OCI-LY7 (cell line): ENCODE results near the gene PXDC1. TPM values are rescaled to one million over a fixed set of nuclear protein-coding genes. Genes with fewer than 3 reads are reported as not detected.

Experiments used
- BruUV-seq: library from RNA; stranded (reverse); fragments of 400-500 nt; replicated peaks from 2 replicates; lab custom pipeline; 2021; lab: Mats Ljungman, UMichigan
- CTCF ChIA-PET: fragments of 300-600 bp; sonication (Branson Sonifier 250); formaldehyde crosslinking; loops from one replicate; lab custom pipeline; 2022; ENCODE audit warnings: antibody characterized with exemption; ENCODE audit not compliant: unreplicated experiment; lab: Charles Lee
- POLR2A ChIA-PET: fragments of 300-600 bp; sonication (Branson Sonifier 250); formaldehyde crosslinking; loops from one replicate; lab custom pipeline; 2022; ENCODE audit warnings: antibody characterized with exemption; lab: Charles Lee
- DNase-seq: peaks from one replicate; pipeline ENCODE4 v3.0.0-alpha.2; 2015; ENCODE audit warnings: low spot score
- H2AFZ ChIP-seq: fragments of 200-600 bp; sonication (generic), shearing (Covaris generic); 2 replicates; pipeline ENCODE4 v1.6.1; 2014; ENCODE audit warnings: mild to moderate bottlenecking, antibody characterized with exemption, low read length, moderate library complexity
- H3K27ac ChIP-seq: fragments of 200-600 bp; sonication (generic); 2 replicates; pipeline ENCODE4 v1.5.1; 2014; ENCODE audit warnings: mixed run types, low read depth, mild to moderate bottlenecking, moderate library complexity, low read length, inconsistent platforms; ENCODE audit not compliant: poor library complexity, severe bottlenecking
- H3K36me3 ChIP-seq: fragments of 200-600 bp; sonication (generic); 2 replicates; pipeline ENCODE4 v1.6.1; 2014; ENCODE audit warnings: mild to moderate bottlenecking, antibody characterized with exemption, low read length, moderate library complexity, mixed read lengths; ENCODE audit not compliant: insufficient read depth
- H3K4me1 ChIP-seq: fragments of 200-600 bp; sonication (generic); 2 replicates; pipeline ENCODE4 v1.5.1; 2014; ENCODE audit warnings: mild to moderate bottlenecking, low read length; ENCODE audit not compliant: insufficient read depth, poor library complexity, severe bottlenecking
- H3K4me2 ChIP-seq: fragments of 200-600 bp; sonication (generic); 2 replicates; pipeline ENCODE4 v1.6.1; 2014; ENCODE audit warnings: mild to moderate bottlenecking, low read length
- H3K4me3 ChIP-seq: fragments of 200-600 bp; sonication (generic); 2 replicates; pipeline ENCODE4 v1.5.1; 2014; ENCODE audit warnings: mild to moderate bottlenecking, low read depth, low read length; ENCODE audit not compliant: poor library complexity, severe bottlenecking
- H3K79me2 ChIP-seq: fragments of 200-600 bp; sonication (generic); 2 replicates; pipeline ENCODE4 v1.6.1; 2016; ENCODE audit warnings: low read depth, mild to moderate bottlenecking, low read length, moderate library complexity, mixed read lengths; ENCODE audit not compliant: insufficient read depth
- H3K9me2 ChIP-seq: fragments of 200-600 bp; sonication (generic); 2 replicates; pipeline ENCODE4 v1.6.1; 2016; ENCODE audit warnings: mild to moderate bottlenecking, low read length, mixed read lengths; ENCODE audit not compliant: insufficient read depth
- H3K9me3 ChIP-seq: fragments of 200-600 bp; sonication (generic); 2 replicates; pipeline ENCODE4 v1.6.1; 2014; ENCODE audit warnings: mild to moderate bottlenecking, mixed run types, low read length, mixed read lengths
- H4K20me1 ChIP-seq: fragments of 200-600 bp; sonication (generic); 2 replicates; pipeline ENCODE4 v1.6.1; 2014; ENCODE audit warnings: mild to moderate bottlenecking, antibody characterized with exemption, low read length, moderate library complexity, mixed read lengths; ENCODE audit not compliant: insufficient read depth
- EZH2phosphoT487 ChIP-seq: fragments of 200-600 bp; sonication (generic); IDR thresholded peaks from 2 replicates; pipeline ENCODE4 v1.6.1; 2018; ENCODE audit warnings: low read depth, borderline replicate concordance, mild to moderate bottlenecking, mixed run types, antibody characterized with exemption, low read length, moderate library complexity, mixed read lengths
- intact Hi-C: fragments of 100-400 bp; cut with micrococcal nuclease; formaldehyde crosslinking; loops from one replicate; pipeline ENCODE4 v1.10.0; 2022; ENCODE audit not compliant: unreplicated experiment
- total RNA-seq, 2 experiments: library from RNA; depleted of rRNA in 1 of 2; stranded (reverse); fragments of >200 nt in 1 of 2; shearing (Covaris generic) in 1 of 2; gene quantifications; 2 replicates each; pipeline ENCODE4 v1.2.3, GENCODE V29; 2014 to 2022
- TF ChIP-seq, protein P1 (sequence below): fragments of 200-600 bp; sonication (generic); conservative IDR thresholded peaks from 2 replicates; pipeline ENCODE4 v1.5.1; 2014; ENCODE audit warnings: mild to moderate bottlenecking, antibody characterized with exemption, low read length, moderate library complexity, mixed read lengths

PXDC1 gene
- total RNA-seq, 2 experiments from 2014 or later: not detected

DNA sequence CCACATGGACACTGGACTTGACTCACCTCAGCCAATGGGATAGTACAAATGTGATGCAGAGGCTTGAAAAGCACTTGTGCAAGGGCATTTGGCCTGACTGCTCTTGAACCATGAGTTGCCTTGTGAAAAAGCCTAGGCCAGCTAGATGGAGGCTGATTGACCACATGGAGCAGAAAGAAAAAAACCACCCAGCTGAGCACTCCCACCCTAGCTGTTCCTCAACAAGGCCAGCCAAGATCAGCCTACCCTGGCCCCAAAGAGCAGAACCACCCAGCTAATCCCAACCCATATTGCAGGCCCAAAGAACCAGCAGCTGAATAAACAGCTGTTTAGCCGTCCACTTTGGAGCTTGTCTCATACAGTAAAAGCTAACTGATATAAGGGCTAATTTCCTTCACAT, 36.7 kb downstream of the PXDC1 start:
- DNase-seq: no peak
- no peak overlapping the region for H3K4me2 ChIP-seq
- H3K79me2 ChIP-seq: no peaks in the 10 kb centered on the region
- no peak overlapping the region for H2AFZ ChIP-seq
- H3K9me3 ChIP-seq: no peaks in the 10 kb centered on the region
- TF ChIP-seq EZH2phosphoT487: no peak
- TF ChIP-seq, protein P1, sequence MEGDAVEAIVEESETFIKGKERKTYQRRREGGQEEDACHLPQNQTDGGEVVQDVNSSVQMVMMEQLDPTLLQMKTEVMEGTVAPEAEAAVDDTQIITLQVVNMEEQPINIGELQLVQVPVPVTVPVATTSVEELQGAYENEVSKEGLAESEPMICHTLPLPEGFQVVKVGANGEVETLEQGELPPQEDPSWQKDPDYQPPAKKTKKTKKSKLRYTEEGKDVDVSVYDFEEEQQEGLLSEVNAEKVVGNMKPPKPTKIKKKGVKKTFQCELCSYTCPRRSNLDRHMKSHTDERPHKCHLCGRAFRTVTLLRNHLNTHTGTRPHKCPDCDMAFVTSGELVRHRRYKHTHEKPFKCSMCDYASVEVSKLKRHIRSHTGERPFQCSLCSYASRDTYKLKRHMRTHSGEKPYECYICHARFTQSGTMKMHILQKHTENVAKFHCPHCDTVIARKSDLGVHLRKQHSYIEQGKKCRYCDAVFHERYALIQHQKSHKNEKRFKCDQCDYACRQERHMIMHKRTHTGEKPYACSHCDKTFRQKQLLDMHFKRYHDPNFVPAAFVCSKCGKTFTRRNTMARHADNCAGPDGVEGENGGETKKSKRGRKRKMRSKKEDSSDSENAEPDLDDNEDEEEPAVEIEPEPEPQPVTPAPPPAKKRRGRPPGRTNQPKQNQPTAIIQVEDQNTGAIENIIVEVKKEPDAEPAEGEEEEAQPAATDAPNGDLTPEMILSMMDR: no peak
- no peaks in the 10 kb centered on the region for H3K36me3 ChIP-seq
- no peaks in the 10 kb centered on the region for H3K4me1 ChIP-seq
- H3K4me3 ChIP-seq: no peak overlapping the region
- ChIA-PET POLR2A (interaction anchor here (0.7 kb wide), 1 partner anchor 1511 kb away, joined by 3 read pairs; no protein-coding TSS in a partner anchor), CTCF (no interaction called here)
- BruUV-seq: no TSS peak
- intact Hi-C loops: no loop called here
- H3K9me2 ChIP-seq: no peaks in the 10 kb centered on the region
- H4K20me1 ChIP-seq: no peaks in the 10 kb centered on the region
- H3K27ac ChIP-seq: no peak overlapping the region

DNA sequence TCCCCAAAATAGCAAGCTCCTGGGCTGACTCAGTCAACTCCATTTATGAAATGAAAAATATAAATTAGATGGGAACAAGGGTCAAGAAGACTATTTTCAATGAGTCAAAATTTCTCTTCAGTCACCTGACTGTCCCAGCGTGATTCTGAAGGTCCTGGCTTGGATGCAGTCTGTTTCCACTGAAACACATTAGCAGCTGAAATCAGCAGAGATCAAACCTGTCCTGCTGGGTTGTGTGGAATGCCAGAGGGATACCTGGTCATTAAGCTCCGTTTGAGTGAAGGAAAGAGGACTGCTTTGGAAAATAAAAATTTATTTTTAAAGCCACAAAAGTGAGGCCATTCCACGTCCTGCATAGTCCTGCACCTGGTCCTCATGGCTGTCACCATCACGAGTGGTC, 37.4 kb downstream of the PXDC1 start:
- CTCF ChIA-PET: no interaction called here
- H3K36me3 ChIP-seq: no peaks in the 10 kb centered on the region
- no peak overlapping the region for H3K27ac ChIP-seq
- TF ChIP-seq, protein P1: no peak
- TF ChIP-seq EZH2phosphoT487: no peak
- no peaks in the 10 kb centered on the region for H3K9me3 ChIP-seq
- H3K4me2 ChIP-seq: no peak overlapping the region
- H3K9me2 ChIP-seq: no peaks in the 10 kb centered on the region
- no peak overlapping the region for H2AFZ ChIP-seq
- H3K79me2 ChIP-seq: no peaks in the 10 kb centered on the region
- no peaks in the 10 kb centered on the region for H4K20me1 ChIP-seq
- H3K4me1 ChIP-seq: no peaks in the 10 kb centered on the region
- POLR2A ChIA-PET: no interaction called here
- DNase-seq: no peak
- BruUV-seq: no TSS peak
- no peak overlapping the region for H3K4me3 ChIP-seq
- intact Hi-C loops: no loop called here

DNA sequence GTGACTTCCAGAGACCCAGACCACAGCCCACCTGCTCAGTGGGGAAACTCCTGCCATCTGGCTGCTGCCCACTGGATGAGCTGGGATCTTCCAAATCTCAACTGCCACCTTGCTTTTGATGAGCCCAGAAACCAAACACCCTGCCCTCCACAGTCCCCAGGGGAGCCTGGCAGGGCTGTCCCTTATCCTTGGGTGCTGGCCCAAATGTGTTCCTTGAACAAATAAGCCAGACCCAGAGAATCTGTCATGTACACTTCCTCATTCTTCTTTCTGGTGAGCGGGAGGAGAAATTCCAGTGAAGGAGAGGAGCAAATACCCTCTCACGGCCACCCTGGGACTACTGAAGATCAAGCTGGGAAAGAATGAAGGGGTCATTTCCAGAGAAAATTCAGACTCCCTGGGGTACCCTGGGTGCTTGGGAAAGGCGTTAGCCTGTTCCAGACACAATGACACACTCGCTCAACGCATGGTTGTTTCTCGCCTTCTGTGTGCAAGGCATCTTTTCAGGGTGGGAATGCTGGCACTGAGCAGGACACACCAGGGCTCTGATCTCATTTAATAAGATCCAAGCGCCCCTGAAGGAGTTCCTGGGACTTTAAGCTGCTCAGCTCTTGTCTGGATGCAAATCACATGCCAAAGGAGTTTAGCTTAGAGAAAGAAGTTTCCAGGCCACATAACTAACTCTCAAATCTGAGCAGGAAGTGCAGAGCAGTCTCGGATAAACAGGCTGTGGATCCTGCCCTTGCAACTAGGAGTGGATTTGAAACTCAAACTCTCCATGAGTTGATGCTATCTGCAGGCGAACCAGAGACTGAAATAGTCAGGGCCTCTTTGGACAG, 38.5 kb downstream of the PXDC1 start:
- POLR2A ChIA-PET: no interaction called here
- Histone ChIP-seq H2AFZ (no peak overlapping the region), H3K4me2 (no peak overlapping the region), H3K27ac (no peak overlapping the region), H3K79me2 (no peaks in the 10 kb centered on the region), H3K4me1 (no peaks in the 10 kb centered on the region), H3K9me2 (no peaks in the 10 kb centered on the region), H3K9me3 (no peaks in the 10 kb centered on the region), H4K20me1 (no peaks in the 10 kb centered on the region), H3K36me3 (no peaks in the 10 kb centered on the region), H3K4me3 (no peak overlapping the region)
- intact Hi-C loops: no loop called here
- no TSS peak for BruUV-seq
- no peak for DNase-seq
- CTCF ChIA-PET: no interaction called here
- TF ChIP-seq EZH2phosphoT487: no peak
- TF ChIP-seq, protein P1: no peak
